ENCODE measurements around the gene CTSS.

The CTSS gene

DNA sequence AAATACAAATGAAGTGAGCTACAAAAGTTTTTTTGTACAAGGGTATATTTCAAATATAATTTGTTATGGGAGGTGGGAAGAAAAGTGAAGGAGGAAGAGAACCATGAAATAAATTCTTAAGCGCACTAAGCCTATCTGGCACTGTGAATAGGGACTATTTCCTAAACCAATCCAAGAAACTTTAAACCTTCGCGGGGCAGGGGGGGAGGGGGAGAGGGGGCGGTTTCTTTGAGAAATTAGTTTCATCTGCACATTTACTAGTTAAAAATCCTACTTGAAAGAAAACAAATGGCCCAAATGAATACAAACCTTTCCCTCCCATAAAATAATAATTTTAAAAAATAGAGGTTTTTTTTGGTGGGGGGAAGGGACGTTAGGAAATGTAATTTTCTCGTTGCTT is 69.0 kb downstream of the CTSS start:
- DNase-seq: no peak

GRCh38 chr1:150696162-150696561 is 69.4 kb downstream of the CTSS start:
- DNase-seq: no peak

DNA sequence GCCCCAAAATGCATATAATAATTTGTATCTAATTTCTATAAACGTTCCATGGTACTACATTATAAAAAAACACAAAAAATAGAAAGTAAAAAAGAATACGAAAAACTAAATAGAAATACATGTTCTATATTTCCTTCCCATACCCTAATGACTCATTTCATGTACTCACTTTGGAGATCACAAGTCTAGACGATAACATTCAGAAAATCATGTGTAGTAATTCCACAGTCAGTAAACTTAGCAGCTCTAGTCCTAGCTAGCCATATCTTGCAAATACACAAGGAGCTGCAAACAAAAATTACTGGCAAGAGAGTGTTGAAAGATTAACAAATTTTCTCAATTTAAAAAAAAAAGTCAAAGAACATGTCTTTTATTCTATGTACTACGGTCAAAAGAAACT is 70.0 kb downstream of the CTSS start:
- no peak for DNase-seq

DNA sequence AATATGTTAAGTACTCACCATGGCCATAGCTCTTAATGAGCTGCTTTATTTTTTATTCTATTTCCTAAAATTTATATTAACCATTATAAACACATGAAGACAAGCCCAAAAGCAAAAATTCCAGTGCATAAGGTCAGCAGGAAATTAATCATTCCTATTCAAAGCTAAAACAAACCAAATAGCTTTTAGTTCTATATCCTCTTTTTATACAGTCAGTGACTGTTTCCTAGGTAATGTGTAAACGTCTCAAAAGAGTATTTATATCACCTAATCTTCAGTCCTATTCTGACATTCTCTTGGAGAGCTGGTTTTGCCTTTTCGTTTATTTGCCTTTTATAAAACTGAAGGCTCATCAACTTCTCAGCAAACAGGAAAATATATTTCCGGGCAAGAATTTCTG is 72.9 kb downstream of the CTSS start:
- DNase-seq: no peak

DNA sequence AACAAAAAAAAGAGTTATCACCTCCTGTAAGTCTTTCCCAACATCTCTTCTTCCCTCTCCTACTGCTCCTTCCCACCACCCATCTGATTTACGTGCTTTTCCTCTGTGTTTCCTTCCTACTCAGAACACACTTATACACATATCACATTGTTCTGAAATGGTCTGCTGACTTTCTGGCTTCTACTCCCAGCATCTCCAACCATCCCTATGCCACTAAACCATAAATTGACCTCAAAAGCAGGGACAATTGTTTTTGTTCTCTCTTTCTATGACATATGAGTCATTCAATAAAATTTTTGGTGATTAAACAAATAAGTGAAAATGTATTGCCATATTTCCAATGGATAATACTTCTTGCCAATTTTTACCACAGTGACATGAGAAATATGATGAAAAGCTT is 76.8 kb downstream of the CTSS start:
- DNase-seq: no peak

DNA sequence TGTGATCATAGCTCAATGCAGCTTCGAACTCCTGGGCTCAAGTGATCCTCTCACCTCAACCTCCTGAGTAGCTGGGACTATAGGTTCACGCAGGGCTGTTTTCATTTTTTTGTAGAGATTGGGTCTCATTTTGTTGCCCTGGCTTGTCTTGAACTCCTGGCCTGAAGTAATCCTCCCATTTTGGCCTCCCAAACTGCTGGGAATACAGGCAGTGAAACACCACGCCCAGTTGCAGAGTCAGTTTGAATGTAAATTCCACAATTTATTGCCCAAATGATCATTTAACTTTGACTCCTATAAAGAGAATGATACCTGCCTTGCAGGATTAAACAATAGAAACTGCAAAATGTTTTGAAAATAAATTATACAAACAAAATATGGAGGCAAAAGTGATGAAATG is 79.3 kb downstream of the CTSS start:
- DNase-seq: no peak

- DNase-seq: no peak
Observed at GRCh38 chr1:150683914-150684313, 81.7 kb downstream of the CTSS start.
